ENCODE results near the gene STAT3.

- no peak for TF ChIP-seq ZFP3 (CRISPR knock-in tag; IDR thresholded peaks at IDR 0.05)
- TF ChIP-seq RARB (CRISPR knock-in tag; IDR thresholded peaks at IDR 0.05) = no peak
- no peak for TF ChIP-seq PATZ1 (CRISPR knock-in tag; IDR thresholded peaks at IDR 0.05; ENCODE audit: borderline replicate concordance)
- TF ChIP-seq ZNF8 (CRISPR knock-in tag; IDR thresholded peaks at IDR 0.05) = no peak
- no peak for TF ChIP-seq BACH2 (CRISPR knock-in tag; IDR thresholded peaks at IDR 0.05; ENCODE audit: borderline replicate concordance)
- no peak for TF ChIP-seq ZNF565 (CRISPR knock-in tag; conservative IDR thresholded peaks at IDR 0.05; ENCODE audit: low read depth)
- no peak for TF ChIP-seq ARNTL (CRISPR knock-in tag; IDR thresholded peaks at IDR 0.05; ENCODE audit: borderline replicate concordance, low read depth)
- TF ChIP-seq CREB5 (CRISPR knock-in tag; IDR thresholded peaks at IDR 0.05; ENCODE audit: low read depth) = no peak
- no peak for TF ChIP-seq ZFP30 (CRISPR knock-in tag; IDR thresholded peaks at IDR 0.05)
These were observed 66.7 kb downstream of the STAT3 start for GRCh38 chr17:42321555-42321954.

All from SK-N-SH treated with all-trans-retinoic acid at 6 μM for 48 hours (cell line).